Fibroblast of peridontal ligament (primary cell): Measurements from ENCODE around the gene ANKRD33B.
"Not testable (repeated sequence)": the region's sequence is repeated elsewhere in the genome, so short reads cannot be mapped to it uniquely, and the experiment has no call there.

Experiments used
- DNase-seq: peaks from one replicate; pipeline ENCODE4 v3.0.0-alpha.2; 2010; ENCODE audit errors: extremely low read depth

ANKRD33B gene

DNA sequence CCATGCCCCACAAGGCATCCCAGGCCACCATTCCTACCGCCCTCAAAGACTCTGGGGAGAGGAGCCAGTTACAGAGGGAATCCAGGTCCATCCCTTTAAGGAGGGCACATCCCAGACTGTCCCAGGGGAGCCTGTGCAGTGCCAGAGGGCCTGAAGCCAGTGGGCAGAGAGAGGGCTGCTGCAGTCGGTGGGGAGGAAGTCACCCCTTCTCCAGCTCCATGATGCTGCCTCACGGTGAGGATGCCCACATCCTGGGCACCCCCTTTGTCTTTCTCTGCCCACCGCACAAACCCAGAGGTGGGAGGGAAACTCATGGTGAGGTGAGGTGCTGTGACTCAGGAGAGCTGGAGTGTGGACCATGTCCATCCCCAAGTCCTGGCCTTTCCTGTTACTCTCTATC is 26.2 kb upstream of the ANKRD33B start:
- DNase-seq = no peak

DNA sequence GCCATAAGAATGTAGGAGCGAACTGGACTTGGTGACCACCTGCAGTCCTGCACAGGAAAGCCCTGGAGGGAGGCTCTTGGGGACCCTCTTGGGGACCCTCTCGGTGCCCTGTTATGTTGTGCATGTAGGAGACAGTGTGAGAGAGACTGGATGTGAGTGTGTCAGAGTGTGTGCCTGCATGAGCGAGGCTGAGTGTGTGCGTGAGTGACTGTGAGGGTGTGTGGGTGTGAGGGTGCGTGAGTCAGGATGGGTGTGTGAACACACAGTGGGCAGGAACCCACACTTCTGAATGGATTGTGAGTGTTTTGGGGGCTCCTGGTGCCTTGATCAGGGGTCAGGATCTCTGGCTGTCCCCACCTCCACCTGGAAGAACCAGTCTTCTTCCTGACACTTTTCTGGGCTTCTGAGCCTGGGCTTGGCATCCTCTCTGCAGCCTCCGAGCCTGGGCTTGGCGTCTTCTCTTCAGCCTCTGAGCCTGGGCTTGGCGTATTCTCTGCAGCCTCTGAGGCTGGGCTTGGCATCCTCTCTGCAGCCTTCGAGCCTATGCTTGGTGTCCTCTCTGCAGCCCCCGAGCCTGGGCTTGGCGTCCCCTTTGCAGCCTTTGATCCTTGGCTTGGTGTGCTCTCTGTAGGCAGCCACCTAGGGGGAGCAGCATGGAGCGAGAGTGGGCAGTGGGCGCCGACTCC is 25.6 kb upstream of the ANKRD33B start:
- no peak for DNase-seq

- DNase-seq = no peak
These were observed 24.8 kb upstream of the ANKRD33B start for GRCh38 chr5:10538789-10539686.

GRCh38 chr5:10539687-10539998 is 24.2 kb upstream of the ANKRD33B start:
- DNase-seq = peak; percentile 47

DNA sequence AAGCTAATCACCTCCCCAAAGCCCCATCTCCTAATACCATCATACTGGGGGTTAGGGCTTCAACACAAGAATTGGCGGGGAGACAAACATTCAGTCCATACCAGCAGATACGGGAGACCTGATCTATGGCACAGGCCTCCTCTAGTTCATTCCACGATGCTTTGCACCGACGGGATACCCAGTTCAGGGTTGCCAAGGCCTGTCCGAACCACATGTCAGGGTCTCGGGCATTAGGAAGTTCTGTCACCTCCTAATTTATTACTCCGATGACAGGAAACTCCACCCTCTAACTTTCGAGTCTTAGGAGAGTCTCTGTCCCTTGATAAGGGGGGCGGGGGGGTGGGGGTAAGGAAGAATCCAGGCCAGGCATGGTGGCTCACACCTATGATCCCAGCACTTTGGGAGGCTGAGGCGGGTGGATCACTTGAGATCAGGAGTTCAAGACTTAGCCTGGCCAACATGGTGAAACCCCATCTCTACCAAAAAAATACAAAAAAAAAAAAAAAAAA is 23.8 kb upstream of the ANKRD33B start:
- DNase-seq = no peak

DNA sequence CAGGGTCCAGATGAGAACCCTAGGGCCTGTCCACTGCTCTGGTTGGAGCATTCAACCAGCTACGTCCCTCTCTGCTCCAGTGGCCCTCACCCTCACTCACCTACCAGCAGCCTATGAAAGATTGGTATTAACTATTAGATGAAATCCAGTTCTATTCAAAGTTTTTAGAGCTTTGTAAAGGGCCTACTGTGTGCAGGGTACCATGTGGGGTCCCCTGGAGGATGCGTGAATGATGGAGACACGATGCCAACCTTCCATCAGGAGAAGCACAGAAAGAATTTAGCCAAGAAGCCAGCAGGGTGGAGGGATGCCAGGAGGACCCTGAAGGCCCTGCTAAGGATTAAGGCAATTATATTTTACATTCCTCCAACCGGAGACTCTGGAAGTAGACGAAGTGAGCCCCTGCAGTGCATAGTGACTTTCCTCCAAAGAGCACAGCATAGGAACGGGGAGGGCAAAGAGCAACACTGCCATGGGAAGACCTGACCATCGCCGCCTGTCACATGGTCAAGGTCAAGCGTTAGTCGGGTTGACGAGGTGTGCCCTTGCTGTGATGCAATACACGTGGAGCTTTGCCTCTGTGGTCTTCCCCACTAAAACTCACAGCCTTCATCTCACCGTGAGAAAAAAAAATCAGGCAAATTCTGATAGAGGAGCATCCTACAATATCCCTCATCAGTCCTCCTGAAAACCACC is 22.8 kb upstream of the ANKRD33B start:
- DNase-seq = no peak

DNA sequence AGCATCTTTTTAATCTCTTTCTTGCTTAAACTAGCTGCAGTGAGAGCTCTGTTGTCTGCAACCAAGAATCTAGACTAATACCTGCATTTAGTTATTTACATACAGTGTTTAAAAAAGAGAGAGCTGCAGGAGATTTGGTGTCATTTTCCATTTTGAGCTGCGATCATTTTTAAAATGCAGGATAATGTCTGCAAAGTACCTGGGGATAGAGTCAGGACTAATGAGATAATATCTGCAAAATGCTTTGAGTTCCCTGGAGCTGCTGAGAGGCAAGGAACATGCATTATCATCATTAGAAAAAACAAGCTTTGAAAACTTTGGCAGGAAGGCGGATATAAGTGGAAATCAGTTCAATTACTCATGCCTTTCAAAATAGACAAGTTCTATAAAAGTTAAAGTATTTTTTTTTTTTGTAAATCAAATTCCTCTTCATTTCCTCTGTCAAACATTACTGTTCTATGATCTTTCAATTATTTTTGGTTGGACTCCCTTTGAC is 21.8 kb upstream of the ANKRD33B start:
- DNase-seq = no peak

GRCh38 chr5:10543585-10544040 is 20.3 kb upstream of the ANKRD33B start:
- no peak for DNase-seq

- no peak for DNase-seq
These were observed 18.8 kb upstream of the ANKRD33B start for GRCh38 chr5:10545084-10545483.

GRCh38 chr5:10546186-10546585 is 17.7 kb upstream of the ANKRD33B start:
- no peak for DNase-seq

DNA sequence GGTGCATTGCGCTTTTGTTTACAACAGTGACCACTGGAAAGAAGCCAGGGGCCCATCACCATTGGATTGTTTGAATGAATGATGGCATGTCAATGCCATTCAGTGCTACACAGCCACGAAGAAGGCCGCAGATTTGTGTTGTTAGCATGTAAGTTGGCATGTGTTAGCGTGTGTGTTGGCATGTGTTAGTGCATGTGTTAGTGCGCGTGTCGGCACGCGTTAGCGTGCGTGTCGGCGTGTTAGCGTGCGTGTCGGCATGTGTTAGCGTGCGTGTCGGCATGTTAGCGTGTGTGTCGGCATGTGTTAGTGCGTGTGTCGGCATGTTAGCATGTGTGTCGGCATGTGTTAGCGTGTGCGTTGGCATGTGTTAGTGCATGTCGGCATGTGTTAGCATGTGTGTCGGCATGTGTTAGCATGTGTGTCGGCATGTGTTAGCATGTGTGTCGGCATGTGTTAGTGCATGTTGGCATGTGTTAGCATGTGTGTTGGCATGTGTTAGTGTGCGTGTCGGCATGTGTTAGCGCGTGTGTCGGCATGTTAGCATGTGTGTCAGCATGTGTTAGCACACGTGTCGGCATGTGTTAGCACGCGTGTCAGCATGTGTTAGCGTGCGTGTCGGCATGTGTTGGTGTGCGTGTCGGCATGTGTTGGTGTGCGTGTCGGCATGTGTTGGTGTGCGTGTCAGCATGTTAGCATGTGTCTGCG is 15.3 kb upstream of the ANKRD33B start:
- no peak for DNase-seq

- not testable (repeated sequence) for DNase-seq
These were observed 14.8 kb upstream of the ANKRD33B start for GRCh38 chr5:10549123-10549514.

GRCh38 chr5:10550222-10550995 is 13.5 kb upstream of the ANKRD33B start:
- DNase-seq = peak; percentile 51

GRCh38 chr5:10551782-10552138 is 12.1 kb upstream of the ANKRD33B start:
- no peak for DNase-seq

DNA sequence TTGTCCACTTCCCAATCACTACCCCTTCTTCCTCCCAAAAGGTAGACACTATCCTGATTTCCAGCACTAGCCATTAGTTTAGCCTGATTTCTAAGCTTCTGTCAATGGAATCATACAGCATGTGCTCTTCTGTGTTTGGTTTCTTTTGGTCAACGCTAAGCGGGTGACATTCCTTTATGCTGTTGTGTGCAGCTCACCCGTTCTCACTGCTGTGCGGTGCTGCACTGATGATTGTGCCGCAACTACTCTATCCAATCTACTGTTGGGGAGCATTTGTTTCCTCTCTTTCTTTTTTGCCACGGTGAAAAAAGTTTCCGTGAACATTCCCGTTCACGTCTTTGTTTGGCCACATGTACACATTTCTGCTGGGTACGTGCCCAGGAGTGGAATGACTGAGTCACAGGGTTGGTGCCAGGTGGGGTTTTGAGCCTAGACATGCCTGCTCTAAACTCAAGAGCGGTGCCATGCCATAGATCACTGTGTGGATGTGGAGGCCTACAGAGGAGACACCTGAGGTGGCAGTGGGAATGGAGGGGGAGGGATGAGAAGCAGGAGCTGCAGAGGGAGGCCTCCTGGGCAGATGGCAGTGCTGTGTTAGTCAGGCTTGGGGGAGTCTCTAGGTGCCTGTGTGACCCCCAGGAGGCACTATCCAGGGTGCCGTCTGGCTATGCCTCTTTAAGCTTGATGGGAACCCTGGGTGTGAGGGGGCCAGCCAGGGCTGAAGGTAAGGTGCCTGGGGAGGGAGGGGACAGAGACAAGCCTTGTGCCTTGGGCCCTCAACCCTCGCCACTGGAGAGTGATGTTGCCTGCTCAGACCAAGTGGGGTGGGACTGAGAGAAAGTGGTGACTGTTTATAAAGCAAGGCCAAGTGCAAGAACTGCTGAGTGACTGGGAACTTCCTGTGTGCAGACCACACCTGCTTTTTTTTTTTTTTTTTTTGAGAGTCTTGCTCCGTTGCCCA is 11.4 kb upstream of the ANKRD33B start:
- no peak for DNase-seq

DNA sequence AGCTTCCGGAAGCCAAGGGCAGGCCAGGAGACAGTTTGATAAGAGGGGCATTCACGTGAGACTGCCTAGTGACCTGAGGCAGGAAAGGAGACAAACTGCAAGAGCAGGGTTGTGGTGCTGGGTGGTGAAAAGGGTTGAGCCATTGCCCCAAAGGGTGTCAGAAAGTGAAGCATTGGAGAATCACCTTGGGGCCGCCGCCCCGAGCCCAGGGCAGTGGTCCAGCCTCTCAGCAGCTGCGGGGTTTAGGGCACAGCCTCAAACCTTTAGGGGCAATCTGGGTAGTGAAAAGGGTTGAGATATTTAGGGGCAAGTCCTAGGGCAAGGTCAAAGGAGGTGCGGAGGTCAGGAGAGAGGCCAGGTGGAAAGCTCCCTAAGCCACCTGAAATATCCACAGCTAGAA is 10.4 kb upstream of the ANKRD33B start:
- DNase-seq = no peak

DNA sequence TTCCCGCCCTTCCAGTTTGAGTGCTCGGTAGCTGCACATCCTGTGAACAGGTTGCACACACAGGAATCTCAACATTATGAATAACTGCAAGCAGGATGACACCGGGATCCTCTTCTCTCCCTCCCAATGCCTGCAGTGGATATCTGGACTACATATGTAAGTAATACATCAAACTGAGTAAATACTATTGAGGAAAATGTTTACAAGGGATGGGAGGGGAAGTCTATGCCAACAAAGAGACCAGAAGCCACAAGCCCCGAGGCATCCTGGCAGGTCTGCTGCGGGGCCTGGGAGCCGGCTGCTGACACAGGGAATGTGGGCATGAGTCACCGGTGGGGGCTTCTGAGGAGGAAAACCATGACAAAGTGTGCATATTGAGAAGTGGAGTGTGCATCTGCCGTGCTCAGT is 8.6 kb upstream of the ANKRD33B start:
- peak; percentile 63 for DNase-seq

- peak; percentile 56 for DNase-seq
These were observed 7.5 kb upstream of the ANKRD33B start for GRCh38 chr5:10556289-10556807.
